H1 (cell line): ENCODE results near the gene RASEF. TPM values are rescaled to one million over a fixed set of nuclear protein-coding genes. Genes with fewer than 3 reads are reported as not detected.
"Not testable (repeated sequence)": the region's sequence is repeated elsewhere in the genome, so short reads cannot be mapped to it uniquely, and the experiment has no call there.

Experiments
- CTCF ChIA-PET: fragments of 300-600 bp; sonication (Branson Sonifier 250); formaldehyde crosslinking; loops from one replicate; lab custom pipeline; 2021; ENCODE audit not compliant: partially characterized antibody; lab: Charles Lee
- POLR2A ChIA-PET: fragments of 300-600 bp; sonication (Branson Sonifier 250); formaldehyde crosslinking; loops from one replicate; lab custom pipeline; 2021; ENCODE audit warnings: inconsistent platforms; ENCODE audit not compliant: partially characterized antibody; lab: Charles Lee
- DNase-seq, 2 experiments: peaks; one replicate each; pipeline versions ENCODE4 v3.0.0 to v3.0.0-alpha.2; 2010 to 2022; ENCODE audit warnings: low spot score in 2 of 2, low read depth in 1 of 2, mixed read lengths in 1 of 2
- FAIRE-seq: peaks from 2 replicates; lab custom pipeline; 2011; peaks lifted over from hg19 to GRCh38; lab: Jason Lieb, UNC
- H2AFZ ChIP-seq: 2 replicates; pipeline ENCODE4 v1.8.1; 2012; ENCODE audit warnings: low read length, inconsistent platforms
- H2AK5ac ChIP-seq: 2 replicates; pipeline ENCODE4 v1.6.1; 2013; ENCODE audit warnings: low read depth, low read length
- H2BK120ac ChIP-seq: replicated peaks from 2 replicates; pipeline ENCODE3; 2013; ENCODE audit warnings: low read depth, low read length, inconsistent platforms
- H2BK12ac ChIP-seq: 2 replicates; pipeline ENCODE4 v1.6.1; 2013; ENCODE audit warnings: low read depth, low read length
- H2BK15ac ChIP-seq: 2 replicates; pipeline ENCODE4 v1.6.1; 2013; ENCODE audit warnings: low read length
- H2BK20ac ChIP-seq: 2 replicates; pipeline ENCODE4 v1.6.1; 2013; ENCODE audit warnings: low read length
- H2BK5ac ChIP-seq: 2 replicates; pipeline ENCODE4 v1.6.1; 2013; ENCODE audit warnings: low read depth, low read length
- H3K14ac ChIP-seq: 2 replicates; pipeline ENCODE4 v1.6.1; 2013; ENCODE audit warnings: inconsistent platforms; ENCODE audit not compliant: insufficient read length
- H3K18ac ChIP-seq: 2 replicates; pipeline ENCODE4 v1.6.1; 2013; ENCODE audit warnings: low read length; ENCODE audit errors: extremely low read depth
- H3K23ac ChIP-seq: 2 replicates; pipeline ENCODE4 v1.6.1; 2013; ENCODE audit warnings: inconsistent platforms; ENCODE audit not compliant: insufficient read length
- H3K23me2 ChIP-seq: 2 replicates; pipeline ENCODE4 v1.6.1; 2013; ENCODE audit warnings: low read depth, low read length
- H3K27ac ChIP-seq: 2 replicates; pipeline ENCODE4 v1.6.1; 2011; ENCODE audit warnings: low read depth, low read length, inconsistent platforms
- H3K27me3 ChIP-seq, 4 experiments: replicated peaks in 1 of 4; 1 replicate in 1 of 4; 2 replicates in 3 of 4; pipeline versions ENCODE4 v1.6.1 to v1.8.1; 2011 to 2013; ENCODE audit warnings: low read length in 3 of 4, mild to moderate bottlenecking in 3 of 4, inconsistent platforms in 2 of 4, mixed read lengths in 2 of 4, moderate library complexity in 1 of 4; ENCODE audit not compliant: control insufficient read depth in 3 of 4, insufficient read depth in 3 of 4; ENCODE audit errors: extremely low read depth in 1 of 4
- H3K36me3 ChIP-seq, 4 experiments: 2 replicates each; pipeline versions ENCODE4 v1.6.1 to v1.8.1; 2011 to 2013; ENCODE audit warnings: mild to moderate bottlenecking in 4 of 4, low read length in 3 of 4, moderate library complexity in 2 of 4, control low read depth in 1 of 4, inconsistent platforms in 1 of 4; ENCODE audit not compliant: insufficient read depth in 4 of 4, control insufficient read depth in 2 of 4
- H3K4ac ChIP-seq: replicated peaks from 2 replicates; pipeline ENCODE3; 2013; ENCODE audit warnings: low read length, low read depth, mixed read lengths, inconsistent platforms; ENCODE audit not compliant: insufficient read length
- H3K4me1 ChIP-seq, 4 experiments: replicated peaks in 1 of 4; 1 replicate in 1 of 4; 2 replicates in 3 of 4; pipeline versions ENCODE4 v1.6.1 to v1.8.1; 2011 to 2013; ENCODE audit warnings: low read length in 3 of 4, inconsistent platforms in 2 of 4, mixed read lengths in 1 of 4; ENCODE audit not compliant: insufficient read depth in 4 of 4, control insufficient read depth in 3 of 4
- H3K4me2 ChIP-seq, 2 experiments: 2 replicates each; pipeline versions ENCODE4 v1.6.1 to v1.8.1; 2011 to 2013; ENCODE audit warnings: low read depth in 2 of 2, low read length in 2 of 2, control low read depth in 1 of 2, inconsistent platforms in 1 of 2, mild to moderate bottlenecking in 1 of 2; ENCODE audit not compliant: insufficient read depth in 1 of 2
- H3K4me3 ChIP-seq, 4 experiments: fragments of 200-600, 300-600 bp in 1 of 4; sonication (generic), shearing (Covaris generic), sonication (Bioruptor Twin) in 1 of 4; 2 replicates each; pipeline versions ENCODE4 v1.5.1 to v1.8.1; 2011 to 2016; ENCODE audit warnings: low read length in 4 of 4, low read depth in 3 of 4, control low read depth in 2 of 4, inconsistent platforms in 2 of 4, mild to moderate bottlenecking in 2 of 4, mixed read lengths in 1 of 4, moderate library complexity in 1 of 4; ENCODE audit not compliant: insufficient read depth in 2 of 4; ENCODE audit errors: extremely low read depth in 1 of 4
- H3K56ac ChIP-seq: replicated peaks from 2 replicates; pipeline ENCODE3; 2013; ENCODE audit warnings: low read depth, mild to moderate bottlenecking, mixed read lengths, low read length, inconsistent platforms; ENCODE audit not compliant: insufficient read length
- H3K79me1 ChIP-seq: 2 replicates; pipeline ENCODE4 v1.6.1; 2013; ENCODE audit warnings: low read depth, low read length, control low read depth
- H3K79me2 ChIP-seq, 2 experiments: 2 replicates each; pipeline versions ENCODE4 v1.6.1 to v1.8.1; 2012 to 2013; ENCODE audit warnings: low read length in 2 of 2, mild to moderate bottlenecking in 2 of 2, inconsistent platforms in 1 of 2; ENCODE audit not compliant: insufficient read depth in 2 of 2, control insufficient read depth in 1 of 2
- H3K9ac ChIP-seq, 4 experiments: replicated peaks in 1 of 4; 1 replicate in 1 of 4; 2 replicates in 3 of 4; pipeline versions ENCODE4 v1.6.1 to v1.8.1; 2011 to 2013; ENCODE audit warnings: low read depth in 3 of 4, low read length in 3 of 4, control low read depth in 2 of 4, mild to moderate bottlenecking in 2 of 4, moderate library complexity in 2 of 4, inconsistent platforms in 1 of 4; ENCODE audit errors: extremely low read depth in 1 of 4
- H3K9me3 ChIP-seq, 2 experiments: 2 replicates each; pipeline versions ENCODE4 v1.6.1 to v1.8.1; 2012 to 2013; ENCODE audit warnings: mild to moderate bottlenecking in 2 of 2, moderate library complexity in 2 of 2, control low read depth in 1 of 2, inconsistent platforms in 1 of 2, low read depth in 1 of 2, low read length in 1 of 2, mixed read lengths in 1 of 2; ENCODE audit not compliant: insufficient read depth in 2 of 2
- H4K20me1 ChIP-seq, 2 experiments: replicated peaks in 1 of 2; 2 replicates each; pipeline versions ENCODE3 to v1.8.1; 2011 to 2013; ENCODE audit warnings: inconsistent platforms in 2 of 2, low read length in 2 of 2, mild to moderate bottlenecking in 1 of 2; ENCODE audit not compliant: insufficient read depth in 2 of 2, control insufficient read depth in 1 of 2
- H4K5ac ChIP-seq: 2 replicates; pipeline ENCODE4 v1.6.1; 2013; ENCODE audit warnings: low read length, low read depth, mixed read lengths, inconsistent platforms; ENCODE audit not compliant: insufficient read length
- H4K8ac ChIP-seq: 2 replicates; pipeline ENCODE4 v1.8.0; 2013; ENCODE audit warnings: mild to moderate bottlenecking, moderate library complexity, low read length, inconsistent platforms; ENCODE audit not compliant: insufficient read depth; ENCODE audit errors: extremely low read depth
- H4K91ac ChIP-seq: replicated peaks from 2 replicates; pipeline ENCODE3; 2013; ENCODE audit warnings: low read length, mixed read lengths, inconsistent platforms; ENCODE audit not compliant: insufficient read length
- WGBS, 2 experiments: shearing (Covaris generic) in 1 of 2; methylation state at CpG; one replicate each; pipeline versions ENCODE4 v1.1.6 to v1.1.7; 2013 to 2015; ENCODE audit warnings: low lambda C conversion rate in 2 of 2, mixed read lengths in 2 of 2, inconsistent platforms in 1 of 2, low coverage in 1 of 2, missing lambda C conversion rate in 1 of 2; ENCODE audit not compliant: insufficient replicate concordance in 2 of 2, insufficient coverage in 1 of 2, insufficient read length in 1 of 2; ENCODE audit errors: extremely low coverage in 1 of 2, missing lambda C conversion rate in 1 of 2; 5-methylcytosine and 5-hydroxymethylcytosine counted together
- polyA plus RNA-seq, 7 experiments: library from polyadenylated mRNA; depleted of rRNA in 3 of 7; stranded (reverse) in 5 of 7; unstranded in 2 of 7; fragments of >200 nt in 5 of 7; fragments of 200-250 nt in 2 of 7; gene quantifications; 1 replicate in 5 of 7; 2 replicates in 1 of 7; 4 replicates in 1 of 7; pipeline versions ENCODE4 v1.2.1 to v1.2.3, GENCODE V29; 2011 to 2013; ENCODE audit warnings: missing spikeins in 2 of 7, mixed read lengths in 2 of 7
- total RNA-seq: library from RNA; stranded (reverse); fragmentation: NEBNext Ultra II Directional; extraction: Animal tissue kit (Norgen Biotek cat#: 25700); gene quantifications from 2 replicates; pipeline ENCODE4 v1.2.1, GENCODE V29; 2021

The RASEF gene
- total and polyA plus RNA-seq, 2 of the 8 experiments (the other 6 are each of a cell fraction or from before 2014, with no cell fraction given): 1.1 to 4.6 TPM

- H3K79me1 ChIP-seq, H2BK5ac ChIP-seq, H3K79me2 ChIP-seq, H4K5ac ChIP-seq, H3K18ac ChIP-seq, H2BK15ac ChIP-seq, H3K23ac ChIP-seq, H3K4me3 ChIP-seq, H3K23me2 ChIP-seq, H4K91ac ChIP-seq, H3K14ac ChIP-seq, H2AFZ ChIP-seq, H3K27me3 ChIP-seq, POLR2A ChIA-PET, H3K4ac ChIP-seq, H3K4me2 ChIP-seq, H3K56ac ChIP-seq, H4K8ac ChIP-seq, H3K36me3 ChIP-seq, H2BK20ac ChIP-seq, H2BK12ac ChIP-seq, H4K20me1 ChIP-seq, H3K27ac ChIP-seq, H2AK5ac ChIP-seq, H2BK120ac ChIP-seq, DNase-seq, H3K4me1 ChIP-seq, H3K9me3 ChIP-seq, H3K9ac ChIP-seq, FAIRE-seq: not testable (repeated sequence)
- 100% methylated on average over 1 of the region's 1 CpG; no CpG with 5 or more reads in 1 of the 2 experiments for WGBS, 2 experiments
- CTCF ChIA-PET: interaction anchor here (1.7 to 1.8 kb wide), 2 partner anchors 10 to 327 kb away, joined by 4 to 5 read pairs; no protein-coding TSS in a partner anchor
These were observed 128.9 kb downstream of the RASEF start for GRCh38 chr9:82934025-82934424.
